Ishikawa (cell line): ENCODE data around the gene SDK2.

ENCODE experiments used
- CEBPB ChIP-seq: IDR thresholded peaks from 2 replicates; pipeline ENCODE4 v1.6.1; 2012
- CREB1 ChIP-seq: IDR thresholded peaks from 2 replicates; pipeline ENCODE4 v1.6.1; 2012; ENCODE audit warnings: low read depth
- EGR1 ChIP-seq: IDR thresholded peaks from 2 replicates; pipeline ENCODE4 v1.6.1; 2012
- EP300 ChIP-seq: IDR thresholded peaks from 2 replicates; pipeline ENCODE4 v1.6.1; 2012; ENCODE audit warnings: borderline replicate concordance
- FOXM1 ChIP-seq: IDR thresholded peaks from 2 replicates; pipeline ENCODE4 v1.6.1; 2012; ENCODE audit warnings: low read depth, borderline replicate concordance
- MAX ChIP-seq: IDR thresholded peaks from 2 replicates; pipeline ENCODE4 v1.6.1; 2012
- NFIC ChIP-seq: IDR thresholded peaks from 2 replicates; pipeline ENCODE4 v1.6.1; 2012
- RAD21 ChIP-seq: IDR thresholded peaks from 2 replicates; pipeline ENCODE4 v1.6.1; 2012; ENCODE audit warnings: low read depth
- REST ChIP-seq: IDR thresholded peaks from 2 replicates; pipeline ENCODE4 v1.6.1; 2012; ENCODE audit warnings: low read depth, mild to moderate bottlenecking
- TAF1 ChIP-seq: IDR thresholded peaks from 2 replicates; pipeline ENCODE4 v1.6.1; 2012; ENCODE audit warnings: low read depth, mild to moderate bottlenecking
- TCF12 ChIP-seq: IDR thresholded peaks from 2 replicates; pipeline ENCODE4 v1.6.1; 2012; ENCODE audit warnings: low read depth
- TEAD4 ChIP-seq: IDR thresholded peaks from 2 replicates; pipeline ENCODE4 v1.6.1; 2012
- USF1 ChIP-seq: IDR thresholded peaks from 2 replicates; pipeline ENCODE4 v1.6.1; 2012
- YY1 ChIP-seq: IDR thresholded peaks from 2 replicates; pipeline ENCODE4 v1.6.1; 2012; ENCODE audit warnings: low read depth
- ZBTB7A ChIP-seq: IDR thresholded peaks from 2 replicates; pipeline ENCODE4 v1.6.1; 2012; ENCODE audit warnings: low read depth

The SDK2 gene

GRCh38 chr17:73430165-73430680 is 214.0 kb downstream of the SDK2 start:
- no peak for TF ChIP-seq EP300
- no peak for TF ChIP-seq USF1

- no peak for TF ChIP-seq CREB1
- 0 out of 2 replicates have a peak, but pooled peaks have one; percentile 13 for TF ChIP-seq MAX
- no peak for TF ChIP-seq REST
- TF ChIP-seq YY1, result peak; percentile 87
- TF ChIP-seq EGR1, result no peak
- no peak for TF ChIP-seq FOXM1
- TF ChIP-seq RAD21, result peak; percentile 99
- no peak for TF ChIP-seq CEBPB
- TF ChIP-seq ZBTB7A, result 0 out of 2 replicates have a peak, but pooled peaks have one; percentile 43
- no peak for TF ChIP-seq TEAD4
- TF ChIP-seq EP300, result no peak
- no peak for TF ChIP-seq USF1
Measured at GRCh38 chr17:73429440-73430164, 214.6 kb downstream of the SDK2 start.

- TF ChIP-seq TEAD4, result no peak
- TF ChIP-seq TCF12, result no peak
- no peak for TF ChIP-seq ZBTB7A
Measured at GRCh38 chr17:73427198-73427597, 217.0 kb downstream of the SDK2 start.

GRCh38 chr17:73424571-73424970 is 219.7 kb downstream of the SDK2 start:
- TF ChIP-seq TAF1 (no peak), EP300 (no peak), REST (no peak), USF1 (no peak), CEBPB (no peak), MAX (no peak), CREB1 (no peak), ZBTB7A (no peak), FOXM1 (no peak), TEAD4 (no peak), YY1 (no peak), RAD21 (no peak), NFIC (no peak)

- no peak for TF ChIP-seq CREB1
- TF ChIP-seq ZBTB7A, result no peak
- no peak for TF ChIP-seq MAX
- no peak for TF ChIP-seq FOXM1
- TF ChIP-seq NFIC, result no peak
- TF ChIP-seq TAF1, result no peak
- no peak for TF ChIP-seq USF1
- TF ChIP-seq YY1, result no peak
- TF ChIP-seq RAD21, result no peak
- no peak for TF ChIP-seq EGR1
- TF ChIP-seq TEAD4, result no peak
- TF ChIP-seq TCF12, result no peak
- no peak for TF ChIP-seq CEBPB
- TF ChIP-seq REST, result no peak
- TF ChIP-seq EP300, result no peak
Measured at GRCh38 chr17:73423806-73424205, 220.4 kb downstream of the SDK2 start.
